Measurements from ENCODE around the gene RFPL4AL1. TPM values are rescaled to one million over a fixed set of nuclear protein-coding genes. Genes with fewer than 3 reads are reported as not detected.
"Not testable (repeated sequence)": the region's sequence is repeated elsewhere in the genome, so short reads cannot be mapped to it uniquely, and the experiment has no call there.

RFPL4AL1 gene
- total RNA-seq, result not detected in 2 replicates

- intact Hi-C loops (cut with micrococcal nuclease), result not testable (repeated sequence)
These were observed at the start of gene RFPL4AL1 for GRCh38 chr19:55768818-55769217. Gene RFPL4AL1 (plus strand): TSS chr19:55769118. CDS start chr19:55771805, 2,687 bp downstream.

GRCh38 chr19:55720214-55720746 lies 48.6 kb upstream of the RFPL4AL1 start:
- intact Hi-C loops (cut with micrococcal nuclease), result no loop called here

GRCh38 chr19:55720801-55721200 lies 48.1 kb upstream of the RFPL4AL1 start:
- intact Hi-C loops (cut with micrococcal nuclease), result no loop called here

GRCh38 chr19:55723491-55723890 lies 45.4 kb upstream of the RFPL4AL1 start:
- intact Hi-C loops (cut with micrococcal nuclease), result no loop called here

DNA sequence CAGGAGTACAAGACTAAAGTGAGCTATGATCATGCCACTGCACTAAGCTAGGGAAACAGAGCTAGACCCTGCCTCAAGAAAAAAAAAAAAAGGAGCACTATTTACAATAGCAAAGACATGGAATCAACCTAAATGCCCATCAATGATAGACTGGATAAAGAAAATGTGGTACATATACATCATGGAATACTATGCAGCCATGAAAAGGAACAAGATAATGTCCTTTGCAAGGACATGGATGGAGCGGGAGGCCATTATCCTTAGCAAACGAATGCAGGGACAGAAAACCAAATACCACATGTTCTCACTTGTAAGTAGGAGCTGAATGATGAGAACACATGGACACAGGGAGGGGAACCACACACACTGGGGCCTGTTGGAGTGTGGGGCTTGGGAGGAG lies 38.5 kb upstream of the RFPL4AL1 start:
- intact Hi-C loops (cut with micrococcal nuclease), result not testable (repeated sequence)

GRCh38 chr19:55738302-55738701 lies 30.6 kb upstream of the RFPL4AL1 start, which contains the start of gene NLRP9:
Gene NLRP9 (minus strand): TSS chr19:55738402. CDS start chr19:55738374, 28 bp downstream.
- intact Hi-C loops (cut with micrococcal nuclease), result no loop called here

DNA sequence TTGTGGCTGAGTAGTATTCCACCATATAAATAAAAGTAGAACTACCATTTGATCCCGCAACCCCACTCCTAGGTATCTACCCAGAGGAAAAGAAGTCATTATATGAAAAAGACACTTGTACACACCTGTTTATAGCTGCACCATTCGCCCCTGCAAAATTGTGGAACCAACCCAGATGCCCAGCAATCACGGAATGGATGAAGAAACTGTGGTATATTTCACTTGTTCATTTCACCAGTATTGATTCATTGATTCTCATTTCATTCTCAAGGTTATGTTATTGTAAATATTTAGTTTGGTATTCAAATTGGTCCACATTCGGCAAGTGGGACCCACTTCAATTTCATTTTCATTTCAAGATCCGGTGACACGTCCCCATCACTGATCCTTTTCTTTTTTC lies 18.2 kb upstream of the RFPL4AL1 start:
- intact Hi-C loops (cut with micrococcal nuclease), result no loop called here

GRCh38 chr19:55753401-55753800 lies 15.5 kb upstream of the RFPL4AL1 start:
- intact Hi-C loops (cut with micrococcal nuclease), result no loop called here

GRCh38 chr19:55756808-55757207 lies 12.1 kb upstream of the RFPL4AL1 start:
- intact Hi-C loops (cut with micrococcal nuclease), result not testable (repeated sequence)

DNA sequence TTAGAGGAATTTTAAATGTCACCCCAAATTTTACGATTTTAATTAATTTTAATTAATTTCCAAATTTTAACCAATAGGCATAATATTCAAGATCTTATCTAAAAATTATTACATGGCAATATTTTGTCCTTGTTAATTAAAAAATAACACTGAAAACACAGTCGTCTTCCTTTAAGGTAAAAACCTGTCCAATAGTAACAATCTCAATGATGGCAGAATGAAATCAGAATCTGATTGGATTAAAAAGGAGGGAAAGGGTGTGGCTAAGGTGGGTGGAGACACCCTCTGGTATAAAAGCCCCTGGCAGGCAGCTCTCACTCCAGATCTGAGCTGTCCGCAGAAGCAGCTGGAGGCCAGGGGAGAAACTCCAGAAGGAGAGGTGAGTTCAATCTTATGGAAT lies 10.1 kb upstream of the RFPL4AL1 start, which contains the start of gene RFPL4A:
RFPL4A (plus strand) TSS at position 301 of the 400 bp plus-strand sequence. CDS start 2,704 bp downstream, outside the sequence.
- intact Hi-C loops (cut with micrococcal nuclease), result not testable (repeated sequence)

DNA sequence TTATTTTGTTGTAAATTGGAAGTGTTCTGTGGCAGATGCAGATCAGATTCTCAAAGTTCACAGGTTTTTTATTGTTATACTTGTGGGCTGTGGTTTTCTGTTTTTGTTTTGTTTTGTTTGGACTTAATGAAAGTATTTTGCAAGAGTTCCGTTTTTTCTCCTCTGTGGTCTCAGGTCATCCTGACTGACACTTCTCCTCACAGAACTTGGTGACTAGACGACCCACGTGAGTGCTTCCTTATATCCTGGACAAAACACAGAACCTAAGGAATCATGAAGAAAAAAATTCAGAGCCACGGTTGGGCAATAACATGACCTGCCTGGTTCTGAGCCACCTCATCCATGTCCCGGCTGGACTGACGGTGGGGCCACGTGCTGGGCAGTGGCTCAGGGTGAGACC lies 2.5 kb upstream of the RFPL4AL1 start:
- intact Hi-C loops (cut with micrococcal nuclease), result no loop called here

- intact Hi-C loops (cut with micrococcal nuclease), result not testable (repeated sequence)
These were observed 714 bp downstream of the RFPL4AL1 start for GRCh38 chr19:55769632-55770031.

- intact Hi-C loops (cut with micrococcal nuclease), result no loop called here
These were observed 8.6 kb downstream of the RFPL4AL1 start for GRCh38 chr19:55777528-55777927.

GRCh38 chr19:55778331-55778730 lies 9.4 kb downstream of the RFPL4AL1 start:
- intact Hi-C loops (cut with micrococcal nuclease), result no loop called here

GRCh38 chr19:55781112-55781511 lies 12.2 kb downstream of the RFPL4AL1 start:
- intact Hi-C loops (cut with micrococcal nuclease), result no loop called here

DNA sequence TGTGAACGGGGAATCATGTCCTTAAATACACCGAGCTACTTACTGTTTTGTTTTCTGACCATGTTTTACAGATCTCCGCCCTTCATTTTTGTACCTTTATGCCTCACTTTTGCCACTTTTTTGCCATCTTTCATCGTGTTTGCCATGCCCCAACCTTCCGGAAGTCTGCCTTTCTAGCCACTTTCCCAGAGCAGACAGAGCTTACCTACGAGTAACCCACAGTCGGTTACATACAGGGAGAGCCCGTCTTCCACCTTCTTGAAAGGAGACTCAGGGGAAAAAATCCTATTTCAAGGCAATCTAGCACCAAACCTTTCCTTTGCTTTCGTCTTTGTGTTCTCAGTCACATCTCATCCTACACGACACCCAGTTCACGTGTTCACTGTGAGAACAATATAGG lies 26.1 kb downstream of the RFPL4AL1 start:
- intact Hi-C loops (cut with micrococcal nuclease), result no loop called here

- intact Hi-C loops (cut with micrococcal nuclease), result no loop called here
These were observed 32.5 kb downstream of the RFPL4AL1 start for GRCh38 chr19:55801416-55801815.

- intact Hi-C loops (cut with micrococcal nuclease), result no loop called here
These were observed 33.4 kb downstream of the RFPL4AL1 start for GRCh38 chr19:55802281-55802680.

GRCh38 chr19:55809381-55810058 lies 40.6 kb downstream of the RFPL4AL1 start:
- intact Hi-C loops (cut with micrococcal nuclease), result loop anchor here (5.0 kb wide), 1 partner anchor 177 kb away; no protein-coding TSS in a partner anchor

- intact Hi-C loops (cut with micrococcal nuclease), result no loop called here
These were observed 42.4 kb downstream of the RFPL4AL1 start for GRCh38 chr19:55811340-55811739.

DNA sequence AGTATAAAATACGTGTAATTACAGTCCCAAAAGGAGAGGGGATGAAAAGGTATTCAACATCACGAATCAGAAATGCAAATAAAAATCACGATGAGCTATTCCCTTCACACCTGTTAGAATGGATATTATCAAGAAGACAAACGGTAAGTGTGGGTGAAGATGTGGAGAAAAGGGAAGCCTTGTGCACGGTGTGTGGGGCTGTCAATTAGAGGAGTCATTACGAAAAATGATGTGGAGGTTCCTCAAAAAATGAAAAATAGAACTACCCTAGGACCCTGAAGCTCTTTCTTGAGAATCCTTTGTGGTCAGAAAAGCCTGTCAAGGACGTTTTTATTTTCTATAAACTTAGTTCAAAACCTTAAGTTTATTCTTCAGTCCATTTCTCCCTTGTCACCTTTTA lies 43.5 kb downstream of the RFPL4AL1 start:
- intact Hi-C loops (cut with micrococcal nuclease), result no loop called here

GRCh38 chr19:55813906-55814305 lies 45.0 kb downstream of the RFPL4AL1 start:
- intact Hi-C loops (cut with micrococcal nuclease), result no loop called here

GRCh38 chr19:55820037-55820436 lies 51.1 kb downstream of the RFPL4AL1 start:
- intact Hi-C loops (cut with micrococcal nuclease), result no loop called here

Measured in T-helper 2 cell treated with Interferon-gamma antibody and Interleukin-4, amounts not matched to agents 100 ng/mL and 5 ng/mL, for 36 hours (primary cell).